Measurements from ENCODE around the gene CACYBP. TPM values are rescaled to one million over a fixed set of nuclear protein-coding genes. Genes with fewer than 3 reads are reported as not detected.

CACYBP gene
- total RNA-seq, 2 experiments from 2014 or later, result 140 to 146 TPM

DNA sequence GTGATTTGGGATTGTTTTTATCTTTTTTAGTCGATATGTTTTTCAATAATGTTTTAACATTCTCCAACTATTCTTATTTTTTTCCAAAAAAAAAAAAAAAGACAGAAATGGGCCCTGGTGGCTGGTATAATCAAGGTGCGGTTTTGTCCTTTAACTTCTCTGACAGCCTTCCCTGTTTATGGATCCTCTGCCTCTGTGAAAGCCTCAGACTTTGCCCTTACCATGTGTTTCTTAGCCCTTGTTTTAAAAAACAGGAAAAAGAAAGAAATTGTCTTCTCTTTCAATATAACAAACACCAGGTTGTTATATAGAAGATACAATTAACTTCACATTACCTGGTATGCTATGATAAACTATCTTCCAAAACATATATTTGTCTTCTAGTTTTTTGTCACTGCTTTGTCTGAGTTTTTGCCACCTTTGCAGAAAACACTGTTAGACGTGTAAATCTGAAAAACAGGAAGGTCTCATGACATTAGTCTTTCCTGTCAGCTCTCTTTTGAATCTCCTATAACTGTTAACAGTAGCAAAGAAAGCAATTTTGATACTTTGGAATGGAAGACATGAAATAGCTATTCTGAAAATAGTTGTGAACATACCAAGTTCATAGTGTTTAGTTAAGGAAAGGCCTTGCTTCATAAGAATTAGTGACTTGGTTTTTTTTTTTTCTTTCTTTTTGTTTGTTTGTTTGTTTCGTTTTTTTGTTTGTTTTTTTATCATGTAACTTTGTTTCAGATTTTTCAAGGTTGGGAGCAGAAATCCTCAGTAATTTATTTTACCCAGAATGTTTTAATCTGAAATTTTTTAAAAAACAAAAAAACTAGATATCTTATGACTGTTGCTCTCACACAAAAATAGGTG lies 31.7 kb upstream of the CACYBP start:
- DNase-seq (peak in 3 of 14 experiments; percentile 57 to 75 (median 60)), ATAC-seq (ENCODE audit: poor library complexity) (peak; percentile 9)
- Histone ChIP-seq H3K9me3 (ENCODE audit: control insufficient read depth in 1 of 2, insufficient read depth in 1 of 2, low read length in 2 of 2) (no peaks in the 10 kb centered on the region), H3K4me3 (ENCODE audit: low read length) (peak overlapping the region; percentile 26), H3K4me1 (ENCODE audit: insufficient read depth, low read length) (peaks cover 50% of the 10 kb centered on the region), H3K36me3 (ENCODE audit: insufficient read depth, low read length) (peaks cover 7% of the 10 kb centered on the region), H3K27ac (ENCODE audit: low read depth in 1 of 2, low read length in 2 of 2) (peak overlapping the region; percentile 76 to 88), H3K27me3 (ENCODE audit: control insufficient read depth in 1 of 2, insufficient read depth in 2 of 2, low read length in 2 of 2) (no peaks in the 10 kb centered on the region)
- no peaks in the 10 kb centered on the region for H3K9me3 Mint-ChIP-seq
- peaks cover 78% of the 10 kb centered on the region for H3K4me1 Mint-ChIP-seq (ENCODE audit: low read depth)
- POLR2A ChIA-PET, result interaction anchor here (0.6 to 10.4 kb wide), 29 partner anchors 8 to 1144 kb away, joined by 3 to 338 read pairs (median 4); partner anchors contain the start of genes CACYBP, CENPL, DARS2 and MRPS14
- peaks cover 14% of the 10 kb centered on the region for H3K36me3 Mint-ChIP-seq (ENCODE audit: low read depth)
- peak overlapping the region; percentile 59 for H3K4me3 Mint-ChIP-seq
- no peak for TF ChIP-seq CTCF (IDR thresholded peaks at IDR 0.05)
- H3K27me3 Mint-ChIP-seq, result no peaks in the 10 kb centered on the region
- CTCF ChIA-PET, result interaction anchor here (1.3 kb wide), 3 partner anchors 15 to 168 kb away, joined by 6 to 8 read pairs (median 8); no protein-coding TSS in a partner anchor
- peak overlapping the region; percentile 95 for H3K27ac Mint-ChIP-seq
- intact Hi-C loops (cut with DNase I, micrococcal nuclease), result loop anchor here (1.0 to 5.0 kb wide), 6 partner anchors 15 to 171 kb away; partner anchors contain the start of gene CACYBP (in 1 of the 2)

- CTCF ChIA-PET, result interaction anchor here (1.3 kb wide), 3 partner anchors 14 to 169 kb away, joined by 6 to 8 read pairs (median 8); no protein-coding TSS in a partner anchor
- no peaks in the 10 kb centered on the region for H3K9me3 ChIP-seq (ENCODE audit: control insufficient read depth in 1 of 2, insufficient read depth in 1 of 2, low read length in 2 of 2)
- DNase-seq (peak in 9 of 14 experiments; percentile 7 to 90 (median 28)), ATAC-seq (ENCODE audit: poor library complexity) (peak; percentile 43)
- no peaks in the 10 kb centered on the region for H3K9me3 Mint-ChIP-seq
- peaks cover 50% of the 10 kb centered on the region for H3K4me1 ChIP-seq (ENCODE audit: insufficient read depth, low read length)
- H3K27ac Mint-ChIP-seq, result peak overlapping the region; percentile 95
- H3K4me3 Mint-ChIP-seq, result peak overlapping the region; percentile 59
- H3K4me1 Mint-ChIP-seq (ENCODE audit: low read depth), result peaks cover 71% of the 10 kb centered on the region
- H3K36me3 Mint-ChIP-seq (ENCODE audit: low read depth), result peaks cover 18% of the 10 kb centered on the region
- H3K36me3 ChIP-seq (ENCODE audit: insufficient read depth, low read length), result peaks cover 7% of the 10 kb centered on the region
- H3K27me3 ChIP-seq (ENCODE audit: control insufficient read depth in 1 of 2, insufficient read depth in 2 of 2, low read length in 2 of 2), result no peaks in the 10 kb centered on the region
- intact Hi-C loops (cut with DNase I, micrococcal nuclease), result loop anchor here (1.0 to 5.0 kb wide), 6 partner anchors 14 to 171 kb away; partner anchors contain the start of gene CACYBP (in 1 of the 2)
- no peaks in the 10 kb centered on the region for H3K27me3 Mint-ChIP-seq
- peak overlapping the region; percentile 26 for H3K4me3 ChIP-seq (ENCODE audit: low read length)
- H3K27ac ChIP-seq (ENCODE audit: low read depth in 1 of 2, low read length in 2 of 2), result peak overlapping the region; percentile 76 to 88
- no peak for TF ChIP-seq CTCF (IDR thresholded peaks at IDR 0.05)
- POLR2A ChIA-PET, result interaction anchor here (0.6 to 10.4 kb wide), 28 partner anchors 9 to 1145 kb away, joined by 3 to 338 read pairs (median 4); partner anchors contain the start of genes CACYBP, CENPL, DARS2 and MRPS14
Measured at GRCh38 chr1:174968750-174969244, 30.9 kb upstream of the CACYBP start.

GRCh38 chr1:174969977-174970376 lies 29.8 kb upstream of the CACYBP start:
- no peaks in the 10 kb centered on the region for H3K27me3 Mint-ChIP-seq
- H3K27ac Mint-ChIP-seq, result peak overlapping the region; percentile 95
- Histone ChIP-seq H3K4me1 (ENCODE audit: insufficient read depth, low read length) (peaks cover 48% of the 10 kb centered on the region), H3K27me3 (ENCODE audit: control insufficient read depth in 1 of 2, insufficient read depth in 2 of 2, low read length in 2 of 2) (no peaks in the 10 kb centered on the region), H3K27ac (ENCODE audit: low read depth in 1 of 2, low read length in 2 of 2) (peak overlapping the region; percentile 45 to 88), H3K9me3 (ENCODE audit: control insufficient read depth in 1 of 2, insufficient read depth in 1 of 2, low read length in 2 of 2) (no peaks in the 10 kb centered on the region), H3K4me3 (ENCODE audit: low read length) (no peak overlapping the region), H3K36me3 (ENCODE audit: insufficient read depth, low read length) (peaks cover 16% of the 10 kb centered on the region)
- peaks cover 27% of the 10 kb centered on the region for H3K36me3 Mint-ChIP-seq (ENCODE audit: low read depth)
- no peak for TF ChIP-seq CTCF (IDR thresholded peaks at IDR 0.05)
- ChIA-PET CTCF (interaction anchor here (1.1 to 1.2 kb wide), 2 partner anchors 20 to 60 kb away, joined by 4 read pairs; no protein-coding TSS in a partner anchor), POLR2A (interaction anchor here (1.4 to 10.4 kb wide), 5 partner anchors 9 to 87 kb away, joined by 5 to 338 read pairs (median 22); partner anchors contain the start of gene CACYBP)
- peak overlapping the region; percentile 50 for H3K4me3 Mint-ChIP-seq
- H3K9me3 Mint-ChIP-seq, result no peaks in the 10 kb centered on the region
- intact Hi-C loops (cut with DNase I, micrococcal nuclease), result loop anchor here (2.0 to 5.0 kb wide), 5 partner anchors 13 to 173 kb away; no protein-coding TSS in a partner anchor
- ATAC-seq (ENCODE audit: poor library complexity) (no peak), DNase-seq (peak in 2 of 14 experiments; percentile 20 to 64)
- H3K4me1 Mint-ChIP-seq (ENCODE audit: low read depth), result peaks cover 60% of the 10 kb centered on the region

Data from CD4-positive, alpha-beta T cell (primary cell).